HEK293T (cell line): ENCODE results near the gene CUL7.

Experiments used
- CTCF ChIA-PET: fragments of 350-600 bp; formaldehyde crosslinking; extraction: SDS; loops from one replicate; lab custom pipeline; 2021; ENCODE audit warnings: antibody characterized with exemption, inconsistent platforms; lab: Yijun Ruan, JAX
- POLR2A ChIA-PET: fragments of 350-600 bp; formaldehyde crosslinking; extraction: SDS; loops from one replicate; lab custom pipeline; 2020; ENCODE audit warnings: antibody characterized with exemption, inconsistent platforms; lab: Yijun Ruan, JAX
- DNase-seq: peaks from one replicate; pipeline ENCODE4 v3.0.0; 2012; ENCODE audit warnings: mixed read lengths; ENCODE audit errors: extremely low spot score
- ARNT ChIP-seq: fragments of 450-650 bp; IDR thresholded peaks from 2 replicates; pipeline ENCODE4 v1.6.1; 2017; ENCODE audit warnings: mild to moderate bottlenecking
- BHLHE40 ChIP-seq: fragments of 450-650 bp; IDR thresholded peaks from 2 replicates; pipeline ENCODE4 v1.6.1; 2016; ENCODE audit warnings: mild to moderate bottlenecking, moderate library complexity, borderline replicate concordance
- CTBP1 ChIP-seq: fragments of 450-650 bp; IDR thresholded peaks from 2 replicates; pipeline ENCODE4 v1.6.1; 2016; ENCODE audit warnings: borderline replicate concordance
- ELF4 ChIP-seq: fragments of 450-650 bp; IDR thresholded peaks from 2 replicates; pipeline ENCODE4 v1.6.1; 2017; ENCODE audit warnings: antibody characterized with exemption
- FOXA1 ChIP-seq: fragments of 450-650 bp; IDR thresholded peaks from 2 replicates; pipeline ENCODE4 v1.6.1; 2016; ENCODE audit warnings: mild to moderate bottlenecking
- FOXK2 ChIP-seq: fragments of 450-650 bp; IDR thresholded peaks from 2 replicates; pipeline ENCODE4 v1.6.1; 2016; ENCODE audit warnings: mild to moderate bottlenecking
- FOXM1 ChIP-seq: fragments of 450-650 bp; IDR thresholded peaks from 2 replicates; pipeline ENCODE4 v1.6.1; 2017; ENCODE audit warnings: mild to moderate bottlenecking, borderline replicate concordance
- HDGF ChIP-seq: fragments of 450-650 bp; IDR thresholded peaks from 2 replicates; pipeline ENCODE4 v1.6.1; 2017; ENCODE audit warnings: antibody characterized with exemption, borderline replicate concordance
- L3MBTL2 ChIP-seq: fragments of 450-650 bp; conservative IDR thresholded peaks from 2 replicates; pipeline ENCODE4 v1.6.1; 2016; ENCODE audit warnings: mild to moderate bottlenecking
- LEF1 ChIP-seq: fragments of 450-650 bp; IDR thresholded peaks from 2 replicates; pipeline ENCODE4 v1.6.1; 2017; ENCODE audit warnings: mild to moderate bottlenecking, borderline replicate concordance
- NFRKB ChIP-seq: fragments of 450-650 bp; IDR thresholded peaks from 2 replicates; pipeline ENCODE4 v1.6.1; 2016; ENCODE audit warnings: mild to moderate bottlenecking, moderate library complexity
- SP1 ChIP-seq: fragments of 450-650 bp; IDR thresholded peaks from 2 replicates; pipeline ENCODE4 v1.6.1; 2017
- SUZ12 ChIP-seq: fragments of 450-650 bp; IDR thresholded peaks from 2 replicates; pipeline ENCODE4 v1.6.1; 2016; ENCODE audit warnings: mild to moderate bottlenecking
- TARDBP ChIP-seq: fragments of 450-650 bp; IDR thresholded peaks from 2 replicates; pipeline ENCODE4 v1.6.1; 2016
- ZNF384 ChIP-seq: fragments of 450-650 bp; IDR thresholded peaks from 2 replicates; pipeline ENCODE4 v1.6.1; 2016
- TF ChIP-seq, protein P1 (sequence below): fragments of 450-650 bp; IDR thresholded peaks from 2 replicates; pipeline ENCODE4 v1.6.1; 2016

CUL7 gene

DNA sequence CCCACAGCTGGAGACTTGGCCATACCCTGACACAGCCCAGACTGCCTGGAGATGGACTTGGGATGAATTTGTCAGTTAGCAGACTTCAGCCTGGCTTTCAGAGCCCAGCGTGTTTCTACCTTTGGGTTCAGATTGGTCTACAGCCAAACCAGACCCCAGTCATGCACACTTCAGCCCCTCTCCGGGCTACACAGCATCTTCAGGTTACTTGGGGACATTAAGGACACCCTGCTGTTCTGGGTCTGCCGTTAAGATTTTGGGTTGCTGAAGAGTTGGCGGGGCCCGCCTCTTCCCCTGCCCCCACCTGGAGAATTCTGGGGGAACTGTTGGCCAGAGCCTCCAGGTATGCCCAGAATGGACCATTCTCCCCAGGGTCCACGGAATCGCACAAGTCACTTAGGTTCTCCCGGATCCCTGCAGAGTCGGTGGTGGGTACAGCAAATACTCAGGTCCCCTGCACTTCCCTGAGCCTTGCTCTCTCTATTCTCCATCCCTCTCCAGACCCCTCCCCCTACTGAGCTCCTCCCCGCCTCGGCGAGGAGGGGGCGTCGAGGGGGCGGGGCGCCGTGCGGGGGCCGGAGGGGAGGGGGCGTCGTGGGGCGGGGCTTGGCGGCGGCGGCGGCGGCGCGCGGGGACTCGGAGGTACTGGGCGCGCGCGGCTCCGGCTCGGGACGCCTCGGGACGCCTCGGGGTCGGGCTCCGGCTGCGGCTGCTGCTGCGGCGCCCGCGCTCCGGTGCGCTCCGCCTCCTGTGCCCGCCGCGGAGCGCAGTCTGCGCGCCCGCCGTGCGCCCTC is 22.2 kb upstream of the CUL7 start, which contains the start of gene PTK7:
PTK7 (plus strand) TSS at position 645 of the 794 bp plus-strand sequence. CDS start 175 bp downstream, outside the sequence.
- POLR2A ChIA-PET: interaction anchor here (0.9 to 2.7 kb wide), 12 partner anchors 14 to 294 kb away, joined by 3 to 17 read pairs (median 5); partner anchors contain the start of genes CNPY3, CUL7, KLC4 and MRPL2
- DNase-seq: peak; percentile 83
- TF ChIP-seq ARNT (no peak), FOXK2 (no peak), BHLHE40 (no peak), LEF1 (no peak), ZNF384 (no peak)
- CTCF ChIA-PET: interaction anchor here (1.4 kb wide), 1 partner anchor 68 kb away, joined by 3 read pairs; no protein-coding TSS in a partner anchor

DNA sequence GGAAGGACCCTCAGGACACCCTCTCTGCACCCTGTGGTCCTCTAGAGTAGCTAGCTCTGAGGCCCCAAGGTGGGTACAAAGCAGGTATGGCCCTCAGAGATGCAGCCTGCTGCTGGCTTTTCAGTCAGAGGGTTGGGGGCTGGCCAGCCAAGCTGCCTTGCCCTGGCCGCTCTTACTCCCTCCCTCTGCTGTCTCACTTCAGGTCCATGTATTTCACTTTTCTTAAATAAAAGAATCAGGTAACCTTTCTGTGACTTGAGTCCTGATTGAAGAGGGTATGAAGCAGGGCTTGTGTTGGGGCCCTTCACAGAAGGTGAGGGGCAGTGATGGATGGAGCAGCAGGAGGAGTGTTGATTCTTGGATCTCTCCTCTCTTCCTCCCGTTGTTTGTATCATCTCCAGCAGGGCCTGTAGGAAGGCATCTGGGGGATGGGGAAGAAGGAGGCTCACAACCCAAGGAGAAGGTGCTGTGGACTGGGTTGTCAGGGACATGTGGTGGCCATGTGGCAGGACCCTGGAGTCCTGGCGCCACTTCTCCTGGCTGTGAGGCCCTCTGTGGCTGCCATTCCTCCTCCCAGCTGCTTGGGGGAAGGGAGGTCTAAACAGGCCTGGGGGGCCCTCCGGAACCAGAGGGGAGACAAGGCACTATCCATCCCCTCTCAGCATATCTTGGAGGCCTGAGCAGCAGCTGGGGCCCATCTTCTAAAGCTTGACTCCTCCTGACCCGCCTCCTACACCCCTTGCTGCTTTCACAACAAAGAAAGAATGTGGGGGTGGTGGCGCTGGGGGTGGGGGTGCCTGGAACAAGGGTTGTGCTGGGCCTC is 21.4 kb upstream of the CUL7 start:
- DNase-seq: no peak
- ChIA-PET POLR2A (interaction anchor here (0.9 to 2.7 kb wide), 3 partner anchors 14 to 96 kb away, joined by 3 to 12 read pairs (median 5); partner anchors contain the start of genes KLC4, MRPL2 and PEX6), CTCF (no interaction called here)
- TF ChIP-seq SP1 (no peak), L3MBTL2 (no peak), ARNT (no peak), LEF1 (no peak), TARDBP (no peak), SUZ12 (no peak), ELF4 (no peak)

DNA sequence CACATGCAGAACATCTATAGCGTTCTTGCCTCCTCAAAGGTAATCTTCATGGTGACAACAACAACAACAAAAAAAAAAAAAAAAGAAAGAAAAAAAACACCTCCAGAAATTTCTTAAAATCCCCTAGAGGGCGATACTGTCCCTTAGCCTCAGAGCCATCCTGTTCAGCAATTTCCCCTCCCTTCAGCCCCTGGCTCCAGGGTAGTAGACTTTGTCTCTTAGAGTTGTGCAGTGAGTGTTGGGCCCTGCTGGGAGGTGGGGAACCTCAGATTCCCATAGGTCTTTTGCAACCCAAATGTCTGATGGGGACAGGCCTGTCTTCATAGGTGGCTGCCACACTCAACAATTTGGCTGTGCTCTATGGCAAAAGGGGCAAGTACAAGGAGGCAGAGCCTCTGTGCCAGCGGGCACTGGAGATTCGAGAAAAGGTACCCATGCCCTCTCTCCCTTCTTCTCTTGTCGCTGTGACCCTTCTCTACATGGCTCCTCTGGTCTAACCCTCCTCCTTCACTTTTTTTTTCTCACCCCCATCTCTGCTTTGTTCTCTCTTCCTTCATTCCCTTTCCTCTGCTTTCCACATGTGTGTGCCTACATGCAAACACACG is 16.5 kb upstream of the CUL7 start:
- POLR2A ChIA-PET: interaction anchor here (1.2 kb wide), 1 partner anchor 75 kb away, joined by 3 read pairs; no protein-coding TSS in a partner anchor
- CTCF ChIA-PET: interaction anchor here (0.7 to 0.8 kb wide), 2 partner anchors 73 to 74 kb away, joined by 3 to 4 read pairs; no protein-coding TSS in a partner anchor
- TF ChIP-seq HDGF: no peak
- TF ChIP-seq ZNF384: peak; percentile 99
- DNase-seq: peak; percentile 67

- CTCF ChIA-PET: no interaction called here
- TF ChIP-seq ELF4: no peak
- TF ChIP-seq FOXK2: no peak
- TF ChIP-seq L3MBTL2: no peak
- TF ChIP-seq FOXM1: no peak
- no peak for TF ChIP-seq SUZ12
- no peak for TF ChIP-seq TARDBP
- no peak for TF ChIP-seq LEF1
- TF ChIP-seq CTBP1: no peak
- TF ChIP-seq, protein P1, sequence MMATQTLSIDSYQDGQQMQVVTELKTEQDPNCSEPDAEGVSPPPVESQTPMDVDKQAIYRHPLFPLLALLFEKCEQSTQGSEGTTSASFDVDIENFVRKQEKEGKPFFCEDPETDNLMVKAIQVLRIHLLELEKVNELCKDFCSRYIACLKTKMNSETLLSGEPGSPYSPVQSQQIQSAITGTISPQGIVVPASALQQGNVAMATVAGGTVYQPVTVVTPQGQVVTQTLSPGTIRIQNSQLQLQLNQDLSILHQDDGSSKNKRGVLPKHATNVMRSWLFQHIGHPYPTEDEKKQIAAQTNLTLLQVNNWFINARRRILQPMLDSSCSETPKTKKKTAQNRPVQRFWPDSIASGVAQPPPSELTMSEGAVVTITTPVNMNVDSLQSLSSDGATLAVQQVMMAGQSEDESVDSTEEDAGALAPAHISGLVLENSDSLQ: no peak
- no peak for TF ChIP-seq HDGF
- TF ChIP-seq NFRKB: no peak
- no peak for TF ChIP-seq BHLHE40
- TF ChIP-seq SP1: no peak
- TF ChIP-seq FOXA1: no peak
- TF ChIP-seq ARNT: no peak
- no peak for TF ChIP-seq ZNF384
- POLR2A ChIA-PET: interaction anchor here (1.0 to 1.7 kb wide), 2 partner anchors 9 to 79 kb away, joined by 4 to 7 read pairs; partner anchors contain the start of genes CUL7 and PPP2R5D
- DNase-seq: no peak
Measured at GRCh38 chr6:43062818-43063217, 9.2 kb upstream of the CUL7 start.

- CTCF ChIA-PET: no interaction called here
- no peak for DNase-seq
- POLR2A ChIA-PET: no interaction called here
- TF ChIP-seq TARDBP: no peak
- TF ChIP-seq FOXK2: no peak
- no peak for TF ChIP-seq FOXA1
- no peak for TF ChIP-seq CTBP1
- TF ChIP-seq NFRKB: no peak
- no peak for TF ChIP-seq SP1
- no peak for TF ChIP-seq ZNF384
- no peak for TF ChIP-seq HDGF
- TF ChIP-seq ELF4: no peak
- no peak for TF ChIP-seq L3MBTL2
- TF ChIP-seq, protein P1: no peak
- TF ChIP-seq FOXM1: no peak
- TF ChIP-seq LEF1: no peak
Measured at GRCh38 chr6:43061861-43062260, 8.2 kb upstream of the CUL7 start.
